GM18873 (cell line): ENCODE data around the gene FCN3.
A peak's percentile ranks its signal among the peaks of the same experiment; 100 is the strongest.
"Not testable (repeated sequence)": the region's sequence is repeated elsewhere in the genome, so short reads cannot be mapped to it uniquely, and the experiment has no call there.

Experiments used
- ATAC-seq: cut with Tn5 transposase; IDR thresholded peaks from one replicate; pipeline ENCODE4 v1.9.1; 2021; ENCODE audit warnings: mild to moderate bottlenecking, moderate library complexity, moderate number of reproducible peaks; ENCODE audit not compliant: unreplicated experiment, low FRiP score

FCN3 gene

GRCh38 chr1:27400082-27400962 is 25.7 kb upstream of the FCN3 start:
- no peak for ATAC-seq

GRCh38 chr1:27399251-27400025 is 24.8 kb upstream of the FCN3 start:
- ATAC-seq = no peak

DNA sequence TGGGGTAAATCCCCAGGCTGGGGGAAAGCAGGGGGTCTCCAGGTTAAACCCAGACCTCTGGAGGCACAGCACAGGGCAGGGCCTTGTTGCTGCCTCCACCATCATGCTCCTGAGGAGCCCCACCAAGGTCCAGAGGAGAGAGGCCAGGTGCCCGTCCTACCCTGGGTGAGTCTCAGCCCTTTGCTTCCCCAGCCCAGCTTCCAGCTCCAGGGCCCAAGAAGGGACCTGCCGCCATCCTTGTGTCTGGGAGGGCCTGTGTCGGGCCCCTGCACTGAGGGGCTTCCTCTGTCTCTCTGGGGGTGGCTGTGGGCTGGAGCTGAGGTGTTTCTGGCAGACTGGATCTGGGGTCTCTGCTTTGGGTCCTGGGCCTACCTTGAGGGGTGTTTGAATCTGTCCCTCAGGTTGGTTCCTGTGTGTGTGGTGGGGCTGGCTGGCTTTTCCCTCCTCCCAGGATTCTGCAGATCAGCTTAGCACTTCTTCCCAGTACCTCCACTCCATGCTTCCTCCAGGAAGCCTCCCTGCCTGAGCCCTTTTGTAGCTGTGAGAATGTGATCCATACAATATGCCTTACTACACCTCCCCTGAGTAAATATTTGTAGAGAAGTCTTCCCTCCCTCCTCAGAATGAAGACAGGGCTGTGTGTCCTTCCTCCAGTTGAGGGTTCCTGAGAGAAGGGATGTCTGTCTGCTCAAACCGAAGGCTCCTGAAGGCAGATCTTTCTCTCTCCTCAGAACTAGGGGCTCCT is 24.0 kb upstream of the FCN3 start:
- no peak for ATAC-seq

DNA sequence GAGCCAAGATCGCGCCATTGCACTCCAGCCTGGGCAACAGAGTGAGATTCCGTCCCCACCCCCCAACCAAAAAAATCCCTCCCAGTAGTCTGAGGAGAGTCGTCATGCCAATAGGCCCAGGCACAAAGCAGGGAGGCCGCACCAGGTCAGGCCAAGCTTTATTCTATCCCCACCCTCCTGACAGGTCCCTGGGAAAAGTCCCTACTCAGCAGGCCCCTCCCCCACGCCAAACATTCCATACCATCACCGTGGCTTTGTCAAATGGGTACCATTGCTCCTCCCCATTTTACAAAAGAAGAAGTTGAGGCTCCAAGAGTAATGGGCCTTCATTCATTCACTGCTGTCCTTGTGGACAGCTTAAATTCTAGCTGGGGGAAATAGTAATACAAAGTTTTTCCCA is 23.1 kb upstream of the FCN3 start:
- no peak for ATAC-seq

- no peak for ATAC-seq
These were observed 22.5 kb upstream of the FCN3 start for GRCh38 chr1:27397110-27397509.

DNA sequence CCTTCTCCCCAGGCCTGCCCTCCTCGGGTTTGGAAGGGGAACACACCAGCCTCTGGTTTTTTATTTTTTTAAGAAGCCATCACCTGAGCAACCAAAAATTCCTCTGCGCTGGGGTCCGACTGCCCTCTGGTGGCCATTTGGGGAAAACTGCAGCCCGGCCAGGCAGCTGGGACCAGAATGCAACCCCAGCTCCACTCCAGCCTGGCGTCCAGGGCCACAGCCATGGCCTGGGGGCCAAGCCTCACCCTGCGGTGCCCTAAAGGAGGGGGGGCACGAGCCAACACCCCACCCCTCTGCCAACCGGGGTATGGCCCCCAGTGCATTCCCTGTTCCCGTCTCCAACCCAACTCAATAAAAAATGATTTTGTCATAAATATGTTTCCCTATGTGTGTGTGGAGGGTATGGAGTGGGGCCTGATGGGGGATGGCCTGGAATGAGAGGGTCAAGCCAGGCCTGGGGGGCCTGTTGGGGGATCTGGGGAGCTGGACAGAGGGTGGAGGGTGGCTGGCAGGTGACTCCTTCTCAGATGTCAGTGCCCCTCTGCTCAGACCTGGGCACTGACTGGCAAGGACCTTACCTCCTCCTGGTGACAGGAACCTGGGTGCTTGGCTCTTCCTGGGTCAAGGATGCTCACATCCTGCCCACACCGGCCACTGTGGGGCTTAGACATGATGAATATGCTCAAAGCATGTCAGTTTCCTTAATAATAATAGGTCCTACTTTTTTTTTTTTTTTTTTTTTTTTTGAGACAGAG is 21.0 kb upstream of the FCN3 start:
- no peak for ATAC-seq

GRCh38 chr1:27394925-27395324 is 20.3 kb upstream of the FCN3 start:
- no peak for ATAC-seq

GRCh38 chr1:27394282-27394658 is 19.6 kb upstream of the FCN3 start:
- no peak for ATAC-seq

- ATAC-seq = no peak
These were observed 19.1 kb upstream of the FCN3 start for GRCh38 chr1:27393641-27394281.

DNA sequence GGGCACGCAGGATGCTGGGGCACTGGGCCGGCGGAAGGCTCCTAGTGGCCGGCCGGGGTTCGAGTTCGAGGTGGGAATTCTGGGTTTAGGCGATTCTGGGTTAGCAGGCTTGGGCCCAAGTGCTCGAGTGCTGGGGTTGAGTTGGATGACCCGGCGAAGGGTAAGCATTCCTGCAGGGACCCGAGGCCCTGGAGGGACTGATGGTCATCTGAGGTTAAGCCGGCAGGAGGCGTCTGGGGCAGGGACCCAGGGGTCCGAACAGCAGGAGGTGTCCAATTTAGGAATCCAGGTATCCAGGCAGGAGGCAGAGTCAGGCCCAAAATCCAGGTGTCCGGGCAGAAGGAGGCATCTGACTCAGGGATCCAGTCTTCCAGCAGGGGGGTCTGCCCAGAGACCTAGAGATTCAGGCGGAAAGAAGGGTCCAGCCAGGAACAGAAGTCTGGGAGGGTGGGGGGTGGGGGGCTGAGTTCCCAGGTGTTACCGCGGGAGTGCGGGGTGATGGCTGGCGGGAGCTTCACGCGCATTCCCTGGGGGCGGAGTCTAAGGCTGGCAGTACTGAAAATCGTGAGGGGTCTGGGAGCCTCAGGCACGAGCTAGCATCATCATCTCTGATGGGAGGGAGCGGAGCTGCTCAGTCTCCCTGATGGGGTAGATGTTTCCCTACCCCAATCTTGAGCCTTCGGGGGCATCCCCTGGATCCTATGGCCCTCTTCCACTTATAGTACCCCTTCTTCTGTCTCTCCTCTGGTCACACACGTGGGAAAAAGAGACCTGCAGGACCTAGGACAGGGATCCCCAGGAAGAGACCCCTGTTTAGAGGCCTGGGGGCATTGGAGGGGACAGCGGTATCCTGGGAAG is 18.4 kb upstream of the FCN3 start:
- ATAC-seq = no peak

GRCh38 chr1:27392096-27392777 is 17.6 kb upstream of the FCN3 start, which contains the start of gene GPR3:
Gene GPR3, plus strand, starts transcription at chr1:27392622. Its CDS starts 1,177 bp downstream, at chr1:27393799.
- ATAC-seq = peak; percentile 54

GRCh38 chr1:27391511-27392095 is 17.0 kb upstream of the FCN3 start:
- ATAC-seq = no peak

DNA sequence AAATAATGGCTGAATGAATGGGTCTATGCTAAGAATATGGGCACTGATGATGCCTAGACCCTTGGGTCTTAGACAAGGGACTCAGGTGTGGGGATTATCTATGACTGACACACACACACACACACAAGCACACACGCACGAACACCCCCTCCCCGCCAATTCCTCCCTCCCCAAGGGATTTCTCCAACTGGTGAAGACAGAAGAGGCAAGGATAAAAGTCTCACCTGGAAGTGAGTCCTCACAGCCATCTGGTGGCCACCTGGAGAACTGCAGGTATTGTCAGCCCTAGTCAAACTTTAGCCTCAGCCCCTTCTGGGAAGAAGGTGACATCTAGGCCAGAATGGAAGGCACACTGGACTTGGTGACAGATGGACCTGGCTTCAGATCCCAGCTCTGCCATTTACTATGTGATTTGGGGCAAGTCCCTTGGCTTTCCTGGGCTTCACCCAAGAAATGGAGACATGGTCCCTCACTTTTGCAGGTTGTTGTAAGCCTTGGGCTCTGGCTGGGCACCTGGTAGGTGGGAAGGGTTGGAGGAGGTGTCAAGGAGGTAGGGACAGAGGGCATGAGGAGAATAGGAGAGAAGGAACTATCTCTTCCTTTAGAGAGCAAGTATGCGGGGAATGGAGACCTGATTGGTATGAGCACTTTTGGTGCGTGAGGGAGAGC is 13.8 kb upstream of the FCN3 start:
- no peak for ATAC-seq

GRCh38 chr1:27384797-27385196 is 10.2 kb upstream of the FCN3 start:
- ATAC-seq = not testable (repeated sequence)

- ATAC-seq = no peak
These were observed 9.0 kb upstream of the FCN3 start for GRCh38 chr1:27383661-27384060.

GRCh38 chr1:27383039-27383605 is 8.5 kb upstream of the FCN3 start, which contains the start of gene CD164L2:
Gene CD164L2, minus strand, starts transcription at chr1:27383333. Its CDS starts 94 bp downstream, at chr1:27383239.
- no peak for ATAC-seq
